GM18499 (cell line): ENCODE measurements around the gene CDK11A.
A peak's percentile ranks its signal among the peaks of the same experiment; 100 is the strongest.
"Not testable (repeated sequence)": the region's sequence is repeated elsewhere in the genome, so short reads cannot be mapped to it uniquely, and the experiment has no call there.

Source experiments
- ATAC-seq: cut with Tn5 transposase; IDR thresholded peaks from one replicate; pipeline ENCODE4 v1.9.1; 2021; ENCODE audit warnings: moderate number of reproducible peaks; ENCODE audit not compliant: insufficient read depth, unreplicated experiment

CDK11A gene

GRCh38 chr1:1728308-1729005 lies 4.3 kb upstream of the CDK11A start:
- not testable (repeated sequence) for ATAC-seq

GRCh38 chr1:1727131-1727651 lies 3.0 kb upstream of the CDK11A start:
- not testable (repeated sequence) for ATAC-seq

GRCh38 chr1:1726088-1726487 lies 1.9 kb upstream of the CDK11A start:
- not testable (repeated sequence) for ATAC-seq

GRCh38 chr1:1721201-1721600 lies 3.0 kb downstream of the CDK11A start:
- no peak for ATAC-seq

- not testable (repeated sequence) for ATAC-seq
Measured at GRCh38 chr1:1715109-1715883, 8.9 kb downstream of the CDK11A start.

GRCh38 chr1:1707897-1708296 lies 16.3 kb downstream of the CDK11A start:
- ATAC-seq, result not testable (repeated sequence)

- not testable (repeated sequence) for ATAC-seq
Measured at GRCh38 chr1:1707241-1707640, 16.9 kb downstream of the CDK11A start.

GRCh38 chr1:1705623-1706022 lies 18.5 kb downstream of the CDK11A start:
- not testable (repeated sequence) for ATAC-seq

GRCh38 chr1:1704284-1704957 lies 19.7 kb downstream of the CDK11A start:
- not testable (repeated sequence) for ATAC-seq

GRCh38 chr1:1703796-1704195 lies 20.4 kb downstream of the CDK11A start:
- no peak for ATAC-seq

GRCh38 chr1:1702506-1702905 lies 21.7 kb downstream of the CDK11A start:
- not testable (repeated sequence) for ATAC-seq

- ATAC-seq, result not testable (repeated sequence)
Measured at GRCh38 chr1:1700557-1700956, 23.6 kb downstream of the CDK11A start.

GRCh38 chr1:1700067-1700466 lies 24.1 kb downstream of the CDK11A start:
- not testable (repeated sequence) for ATAC-seq

- ATAC-seq, result not testable (repeated sequence)
Measured at GRCh38 chr1:1699061-1699460, 25.1 kb downstream of the CDK11A start.

GRCh38 chr1:1697358-1698183 lies 26.6 kb downstream of the CDK11A start:
- not testable (repeated sequence) for ATAC-seq

GRCh38 chr1:1696431-1697357 lies 27.5 kb downstream of the CDK11A start:
- ATAC-seq, result not testable (repeated sequence)

- peak; percentile 53 for ATAC-seq
Measured at GRCh38 chr1:1692714-1693647, 31.2 kb downstream of the CDK11A start, which contains the start of gene SLC35E2B. Gene SLC35E2B (minus strand): TSS chr1:1692795. CDS start chr1:1676699, 16,096 bp downstream.

GRCh38 chr1:1692324-1692713 lies 31.8 kb downstream of the CDK11A start:
- not testable (repeated sequence) for ATAC-seq
